ENCODE measurements around the gene TRIM72. TPM values are rescaled to one million over a fixed set of nuclear protein-coding genes. Genes with fewer than 3 reads are reported as not detected.

TRIM72 gene
- total RNA-seq, 1 experiment from 2014 or later, result not detected

DNA sequence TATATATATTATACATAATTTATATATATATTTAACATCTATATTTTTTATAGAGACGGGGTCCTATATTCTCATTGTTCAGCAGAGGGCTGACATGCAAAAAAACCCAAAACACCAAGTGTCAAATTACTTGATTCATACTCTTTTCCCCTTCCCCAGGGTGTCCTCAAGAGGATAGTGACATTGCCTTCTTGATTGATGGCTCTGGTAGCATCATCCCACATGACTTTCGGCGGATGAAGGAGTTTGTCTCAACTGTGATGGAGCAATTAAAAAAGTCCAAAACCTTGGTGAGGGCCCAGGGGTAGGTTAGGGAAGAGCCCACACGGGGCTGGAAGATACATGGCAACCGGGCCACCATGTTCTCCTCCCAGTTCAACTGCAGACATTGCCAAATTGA is 56.9 kb downstream of the TRIM72 start:
- Histone ChIP-seq H3K36me3 (ENCODE audit: low read depth, low read length) (no peaks in the 10 kb centered on the region), H3K4me2 (ENCODE audit: low read length) (no peak overlapping the region), H3K9ac (ENCODE audit: low read length) (no peak overlapping the region), H3K4me1 (ENCODE audit: insufficient read depth, low read length) (no peaks in the 10 kb centered on the region; the same call in 1 of the 2 replicates), H3K79me2 (ENCODE audit: low read length) (no peaks in the 10 kb centered on the region), H3K9me3 (ENCODE audit: low read length) (no peaks in the 10 kb centered on the region), H3F3A (ENCODE audit: low read length, unreplicated experiment) (no peaks in the 10 kb centered on the region), H3K9me2 (replicated peaks; ENCODE audit: low read length) (no peaks in the 10 kb centered on the region), H4K20me1 (ENCODE audit: low read length) (no peaks in the 10 kb centered on the region), H2AFZ (ENCODE audit: low read length) (no peak overlapping the region), H3K27ac (ENCODE audit: low read length) (no peak overlapping the region), H3K4me3 (ENCODE audit: low read length) (no peak overlapping the region), H3K27me3 (ENCODE audit: low read length) (no peaks in the 10 kb centered on the region; the same call in 1 of the 2 replicates)
- DNase-seq, result no peak
- POLR2A ChIA-PET (ENCODE audit: unreplicated experiment), result no interaction called here
- TF ChIP-seq EZH2 (IDR thresholded peaks at IDR 0.05; ENCODE audit: low read length, unreplicated experiment), result no peak
- TF ChIP-seq EZH2phosphoT487 (IDR thresholded peaks at IDR 0.05; ENCODE audit: borderline replicate concordance, low read length), result no peak
- no peak for TF ChIP-seq CTCF (conservative IDR thresholded peaks at IDR 0.05; ENCODE audit: low read depth, low read length)
- no peak for ATAC-seq
- no TSS peak for BruUV-seq (replicated peaks)
- CTCF ChIA-PET, result no interaction called here
- intact Hi-C loops (cut with micrococcal nuclease), result no loop called here

- ATAC-seq (no peak), DNase-seq (no peak)
- no peaks in the 10 kb centered on the region for H3K9me3 ChIP-seq (ENCODE audit: low read length)
- no peak overlapping the region for H3K27ac ChIP-seq (ENCODE audit: low read length)
- intact Hi-C loops (cut with micrococcal nuclease), result no loop called here
- ChIA-PET CTCF (no interaction called here), POLR2A (ENCODE audit: unreplicated experiment) (no interaction called here)
- H3K4me1 ChIP-seq (ENCODE audit: insufficient read depth, low read length), result no peaks in the 10 kb centered on the region
- no peaks in the 10 kb centered on the region; the same call in 1 of the 2 replicates for H3K27me3 ChIP-seq (ENCODE audit: low read length)
- no peaks in the 10 kb centered on the region for H3F3A ChIP-seq (ENCODE audit: low read length, unreplicated experiment)
- H3K4me2 ChIP-seq (ENCODE audit: low read length), result no peak overlapping the region
- no peaks in the 10 kb centered on the region for H3K36me3 ChIP-seq (ENCODE audit: low read depth, low read length)
- no peaks in the 10 kb centered on the region for H3K9me2 ChIP-seq (replicated peaks; ENCODE audit: low read length)
- H3K4me3 ChIP-seq (ENCODE audit: low read length), result no peak overlapping the region
- H2AFZ ChIP-seq (ENCODE audit: low read length), result no peak overlapping the region
- H4K20me1 ChIP-seq (ENCODE audit: low read length), result no peaks in the 10 kb centered on the region
- TF ChIP-seq EZH2 (IDR thresholded peaks at IDR 0.05; ENCODE audit: low read length, unreplicated experiment) (no peak), EZH2phosphoT487 (IDR thresholded peaks at IDR 0.05; ENCODE audit: borderline replicate concordance, low read length) (no peak), CTCF (conservative IDR thresholded peaks at IDR 0.05; ENCODE audit: low read depth, low read length) (no peak)
- H3K9ac ChIP-seq (ENCODE audit: low read length), result no peak overlapping the region
- no TSS peak for BruUV-seq (replicated peaks)
- no peaks in the 10 kb centered on the region for H3K79me2 ChIP-seq (ENCODE audit: low read length)
These were observed 57.8 kb downstream of the TRIM72 start for GRCh38 chr16:31271621-31272190.

DNA sequence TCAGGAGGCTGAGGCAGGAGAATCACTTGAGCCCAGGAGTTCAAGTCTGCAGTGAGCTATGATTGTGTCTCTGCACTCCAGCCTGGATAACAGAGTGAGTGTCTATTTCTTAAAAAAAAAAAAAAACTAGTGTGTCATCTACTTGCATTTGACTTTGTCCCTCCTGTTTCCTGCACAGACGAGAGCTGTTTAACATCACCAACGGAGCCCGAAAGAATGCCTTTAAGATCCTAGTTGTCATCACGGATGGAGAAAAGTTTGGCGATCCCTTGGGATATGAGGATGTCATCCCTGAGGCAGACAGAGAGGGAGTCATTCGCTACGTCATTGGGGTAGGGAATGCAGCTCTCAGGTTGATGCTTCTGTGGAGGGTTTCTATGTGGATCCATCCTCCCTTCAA is 59.3 kb downstream of the TRIM72 start:
- TF ChIP-seq EZH2 (IDR thresholded peaks at IDR 0.05; ENCODE audit: low read length, unreplicated experiment) (no peak), EZH2phosphoT487 (IDR thresholded peaks at IDR 0.05; ENCODE audit: borderline replicate concordance, low read length) (no peak), CTCF (conservative IDR thresholded peaks at IDR 0.05; ENCODE audit: low read depth, low read length) (no peak)
- H3K36me3 ChIP-seq (ENCODE audit: low read depth, low read length), result no peaks in the 10 kb centered on the region
- no peaks in the 10 kb centered on the region for H3K9me2 ChIP-seq (replicated peaks; ENCODE audit: low read length)
- no peaks in the 10 kb centered on the region; the same call in 1 of the 2 replicates for H3K27me3 ChIP-seq (ENCODE audit: low read length)
- ChIA-PET CTCF (no interaction called here), POLR2A (ENCODE audit: unreplicated experiment) (interaction anchor here (0.6 kb wide), 1 partner anchor 47 kb away, joined by 14 read pairs; no protein-coding TSS in a partner anchor)
- no peaks in the 10 kb centered on the region for H3K79me2 ChIP-seq (ENCODE audit: low read length)
- H3K27ac ChIP-seq (ENCODE audit: low read length), result no peak overlapping the region
- intact Hi-C loops (cut with micrococcal nuclease), result no loop called here
- H3K4me2 ChIP-seq (ENCODE audit: low read length), result no peak overlapping the region
- no TSS peak for BruUV-seq (replicated peaks)
- H3K4me1 ChIP-seq (ENCODE audit: insufficient read depth, low read length), result no peaks in the 10 kb centered on the region
- no peak for DNase-seq
- ATAC-seq, result no peak
- H3F3A ChIP-seq (ENCODE audit: low read length, unreplicated experiment), result no peaks in the 10 kb centered on the region
- no peaks in the 10 kb centered on the region for H4K20me1 ChIP-seq (ENCODE audit: low read length)
- no peak overlapping the region for H3K9ac ChIP-seq (ENCODE audit: low read length)
- H3K4me3 ChIP-seq (ENCODE audit: low read length), result no peak overlapping the region
- no peak overlapping the region for H2AFZ ChIP-seq (ENCODE audit: low read length)
- no peaks in the 10 kb centered on the region for H3K9me3 ChIP-seq (ENCODE audit: low read length)

Measured in PC-3 (cell line).